Measurements from ENCODE around the gene DNM2.

- TF ChIP-seq CTCF (IDR thresholded peaks at IDR 0.05) (no peak), POLR2A (IDR thresholded peaks at IDR 0.05) (no peak)
Measured at GRCh38 chr19:10677751-10678150, 40.1 kb upstream of the DNM2 start.

All from testis (tissue), 2 donors.